Activated T-helper 17 cell treated with anti-CD3 and anti-CD28 coated beads, Interleukin-2, amount 50 U/mL, for 72 hours (primary cell): Measurements from ENCODE around the gene PIP5K1C. TPM values are rescaled to one million over a fixed set of nuclear protein-coding genes. Genes with fewer than 3 reads are reported as not detected.
A peak's percentile ranks its signal among the peaks of the same experiment; 100 is the strongest.

ENCODE experiments used
- ATAC-seq: fragments of 150-1000 bp; cut with Tn5 transposase; replicated peaks from 2 replicates; pipeline ENCODE4 v1.10.0; 2021; ENCODE audit warnings: mild to moderate bottlenecking, moderate library complexity
- H3K27ac Mint-ChIP-seq: one replicate; pipeline ENCODE4 v1.8.0; 2022; ENCODE audit warnings: mixed read lengths
- H3K27me3 Mint-ChIP-seq: one replicate; pipeline ENCODE4 v1.8.0; 2022; ENCODE audit warnings: mixed read lengths
- H3K36me3 Mint-ChIP-seq: one replicate; pipeline ENCODE4 v1.8.0; 2022; ENCODE audit warnings: low read depth, mild to moderate bottlenecking, mixed read lengths
- H3K4me1 Mint-ChIP-seq: one replicate; pipeline ENCODE4 v1.8.0; 2022; ENCODE audit warnings: mixed read lengths
- H3K4me3 Mint-ChIP-seq: one replicate; pipeline ENCODE4 v1.8.0; 2022; ENCODE audit warnings: mild to moderate bottlenecking, mixed read lengths
- H3K9me3 Mint-ChIP-seq: one replicate; pipeline ENCODE4 v1.8.0; 2022; ENCODE audit warnings: mixed read lengths
- total RNA-seq, 2 donors: library from RNA; stranded (reverse); gene quantifications; one replicate each; pipeline ENCODE4 v1.2.3, GENCODE V29; 2022

The PIP5K1C gene
- 10 to 100 TPM; 16.1 to 26.2 TPM for total RNA-seq

GRCh38 chr19:3700242-3701032 lies at the start of gene PIP5K1C:
TSS of gene PIP5K1C (minus strand) at chr19:3700468. CDS start at chr19:3700390, 78 bp downstream.
- H3K4me1 Mint-ChIP-seq, result peaks cover 4% of the 10 kb centered on the region
- H3K27ac Mint-ChIP-seq, result peak within 1 kb of the TSS; percentile 89
- H3K36me3 Mint-ChIP-seq, result no peaks in the 10 kb centered on the region
- H3K4me3 Mint-ChIP-seq, result peak within 1 kb of the TSS; percentile 93
- H3K9me3 Mint-ChIP-seq, result no peaks in the 10 kb centered on the region
- peak; percentile 97 for ATAC-seq
- no peaks in the 10 kb centered on the region for H3K27me3 Mint-ChIP-seq

- Mint-ChIP-seq H3K36me3 (peaks cover 33% of the 10 kb centered on the region), H3K9me3 (no peaks in the 10 kb centered on the region), H3K27ac (no peak overlapping the region), H3K27me3 (no peaks in the 10 kb centered on the region), H3K4me3 (no peak overlapping the region), H3K4me1 (no peaks in the 10 kb centered on the region)
- no peak for ATAC-seq
Measured at GRCh38 chr19:3748965-3749364, 48.7 kb upstream of the PIP5K1C start.

GRCh38 chr19:3746371-3747056 lies 46.2 kb upstream of the PIP5K1C start:
- Mint-ChIP-seq H3K36me3 (peaks cover 21% of the 10 kb centered on the region), H3K9me3 (no peaks in the 10 kb centered on the region), H3K27me3 (no peaks in the 10 kb centered on the region), H3K4me3 (no peak overlapping the region), H3K4me1 (no peaks in the 10 kb centered on the region), H3K27ac (no peak overlapping the region)
- ATAC-seq, result no peak

GRCh38 chr19:3745363-3746045 lies 45.2 kb upstream of the PIP5K1C start:
- peaks cover 13% of the 10 kb centered on the region for H3K36me3 Mint-ChIP-seq
- no peaks in the 10 kb centered on the region for H3K4me1 Mint-ChIP-seq
- no peaks in the 10 kb centered on the region for H3K9me3 Mint-ChIP-seq
- no peaks in the 10 kb centered on the region for H3K27me3 Mint-ChIP-seq
- no peak overlapping the region for H3K4me3 Mint-ChIP-seq
- no peak overlapping the region for H3K27ac Mint-ChIP-seq
- ATAC-seq, result no peak

GRCh38 chr19:3743486-3743885 lies 43.2 kb upstream of the PIP5K1C start:
- Mint-ChIP-seq H3K36me3 (no peaks in the 10 kb centered on the region), H3K27ac (no peak overlapping the region), H3K9me3 (no peaks in the 10 kb centered on the region), H3K27me3 (no peaks in the 10 kb centered on the region), H3K4me1 (peaks cover 4% of the 10 kb centered on the region), H3K4me3 (no peak overlapping the region)
- no peak for ATAC-seq

- H3K4me1 Mint-ChIP-seq, result peaks cover 4% of the 10 kb centered on the region
- no peak for ATAC-seq
- H3K4me3 Mint-ChIP-seq, result no peak overlapping the region
- H3K27me3 Mint-ChIP-seq, result no peaks in the 10 kb centered on the region
- H3K27ac Mint-ChIP-seq, result no peak overlapping the region
- H3K36me3 Mint-ChIP-seq, result no peaks in the 10 kb centered on the region
- no peaks in the 10 kb centered on the region for H3K9me3 Mint-ChIP-seq
Measured at GRCh38 chr19:3740431-3740830, 40.2 kb upstream of the PIP5K1C start.

- no peak overlapping the region for H3K27ac Mint-ChIP-seq
- H3K27me3 Mint-ChIP-seq, result no peaks in the 10 kb centered on the region
- no peaks in the 10 kb centered on the region for H3K9me3 Mint-ChIP-seq
- H3K36me3 Mint-ChIP-seq, result no peaks in the 10 kb centered on the region
- peaks cover 4% of the 10 kb centered on the region for H3K4me1 Mint-ChIP-seq
- H3K4me3 Mint-ChIP-seq, result no peak overlapping the region
- no peak for ATAC-seq
Measured at GRCh38 chr19:3738477-3739220, 38.4 kb upstream of the PIP5K1C start.

- Mint-ChIP-seq H3K27me3 (no peaks in the 10 kb centered on the region), H3K27ac (no peak overlapping the region), H3K4me3 (no peak overlapping the region), H3K9me3 (no peaks in the 10 kb centered on the region), H3K4me1 (peaks cover 4% of the 10 kb centered on the region), H3K36me3 (no peaks in the 10 kb centered on the region)
- ATAC-seq, result peak; percentile 19
Measured at GRCh38 chr19:3737487-3738205, 37.4 kb upstream of the PIP5K1C start.

GRCh38 chr19:3736106-3736724 lies 35.9 kb upstream of the PIP5K1C start:
- no peak for ATAC-seq
- H3K9me3 Mint-ChIP-seq, result no peaks in the 10 kb centered on the region
- H3K36me3 Mint-ChIP-seq, result no peaks in the 10 kb centered on the region
- no peaks in the 10 kb centered on the region for H3K27me3 Mint-ChIP-seq
- no peak overlapping the region for H3K27ac Mint-ChIP-seq
- peaks cover 4% of the 10 kb centered on the region for H3K4me1 Mint-ChIP-seq
- no peak overlapping the region for H3K4me3 Mint-ChIP-seq

GRCh38 chr19:3734310-3734600 lies 34.0 kb upstream of the PIP5K1C start:
- Mint-ChIP-seq H3K4me1 (no peaks in the 10 kb centered on the region), H3K36me3 (no peaks in the 10 kb centered on the region), H3K27me3 (no peaks in the 10 kb centered on the region), H3K9me3 (no peaks in the 10 kb centered on the region), H3K27ac (no peak overlapping the region), H3K4me3 (no peak overlapping the region)
- no peak for ATAC-seq

GRCh38 chr19:3733549-3734309 lies 33.5 kb upstream of the PIP5K1C start:
- ATAC-seq, result no peak
- Mint-ChIP-seq H3K27ac (no peak overlapping the region), H3K9me3 (no peaks in the 10 kb centered on the region), H3K4me3 (no peak overlapping the region), H3K27me3 (no peaks in the 10 kb centered on the region), H3K36me3 (no peaks in the 10 kb centered on the region), H3K4me1 (no peaks in the 10 kb centered on the region)

- no peaks in the 10 kb centered on the region for H3K9me3 Mint-ChIP-seq
- ATAC-seq, result no peak
- no peak overlapping the region for H3K27ac Mint-ChIP-seq
- H3K4me1 Mint-ChIP-seq, result no peaks in the 10 kb centered on the region
- H3K27me3 Mint-ChIP-seq, result no peaks in the 10 kb centered on the region
- no peak overlapping the region for H3K4me3 Mint-ChIP-seq
- H3K36me3 Mint-ChIP-seq, result no peaks in the 10 kb centered on the region
Measured at GRCh38 chr19:3732108-3732507, 31.8 kb upstream of the PIP5K1C start.

- H3K4me1 Mint-ChIP-seq, result no peaks in the 10 kb centered on the region
- no peak overlapping the region for H3K27ac Mint-ChIP-seq
- no peaks in the 10 kb centered on the region for H3K27me3 Mint-ChIP-seq
- no peak for ATAC-seq
- H3K36me3 Mint-ChIP-seq, result no peaks in the 10 kb centered on the region
- H3K4me3 Mint-ChIP-seq, result no peak overlapping the region
- no peaks in the 10 kb centered on the region for H3K9me3 Mint-ChIP-seq
Measured at GRCh38 chr19:3730457-3730958, 30.2 kb upstream of the PIP5K1C start.
